Measurements from ENCODE around the gene GABRA4.

GRCh38 chr4:46979726-46980125, 13.7 kb downstream of the GABRA4 start:
- TF ChIP-seq, protein P1, sequence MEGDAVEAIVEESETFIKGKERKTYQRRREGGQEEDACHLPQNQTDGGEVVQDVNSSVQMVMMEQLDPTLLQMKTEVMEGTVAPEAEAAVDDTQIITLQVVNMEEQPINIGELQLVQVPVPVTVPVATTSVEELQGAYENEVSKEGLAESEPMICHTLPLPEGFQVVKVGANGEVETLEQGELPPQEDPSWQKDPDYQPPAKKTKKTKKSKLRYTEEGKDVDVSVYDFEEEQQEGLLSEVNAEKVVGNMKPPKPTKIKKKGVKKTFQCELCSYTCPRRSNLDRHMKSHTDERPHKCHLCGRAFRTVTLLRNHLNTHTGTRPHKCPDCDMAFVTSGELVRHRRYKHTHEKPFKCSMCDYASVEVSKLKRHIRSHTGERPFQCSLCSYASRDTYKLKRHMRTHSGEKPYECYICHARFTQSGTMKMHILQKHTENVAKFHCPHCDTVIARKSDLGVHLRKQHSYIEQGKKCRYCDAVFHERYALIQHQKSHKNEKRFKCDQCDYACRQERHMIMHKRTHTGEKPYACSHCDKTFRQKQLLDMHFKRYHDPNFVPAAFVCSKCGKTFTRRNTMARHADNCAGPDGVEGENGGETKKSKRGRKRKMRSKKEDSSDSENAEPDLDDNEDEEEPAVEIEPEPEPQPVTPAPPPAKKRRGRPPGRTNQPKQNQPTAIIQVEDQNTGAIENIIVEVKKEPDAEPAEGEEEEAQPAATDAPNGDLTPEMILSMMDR (IDR thresholded peaks at IDR 0.05): no peak
- TF ChIP-seq POLR2A (IDR thresholded peaks at IDR 0.05): no peak
- TF ChIP-seq EP300 (IDR thresholded peaks at IDR 0.05): no peak
- no peak for TF ChIP-seq POLR2AphosphoS5 (IDR thresholded peaks at IDR 0.05)
